Mesothelial cell of epicardium (in vitro differentiated cells): ENCODE data around the gene FAXDC2. TPM values are rescaled to one million over a fixed set of nuclear protein-coding genes. Genes with fewer than 3 reads are reported as not detected.

Experiments
- DNase-seq, 2 experiments: peaks; one replicate each; pipeline ENCODE4 v3.0.0; 2021; ENCODE audit warnings: low spot score in 2 of 2; ENCODE audit not compliant: unreplicated experiment in 2 of 2
- H3K27ac Mint-ChIP-seq: 2 replicates; pipeline ENCODE4 v1.8.0; 2021; ENCODE audit warnings: mixed read lengths
- H3K27me3 Mint-ChIP-seq: 2 replicates; pipeline ENCODE4 v1.8.0; 2021; ENCODE audit warnings: low read depth, mixed read lengths
- H3K36me3 Mint-ChIP-seq: 2 replicates; pipeline ENCODE4 v1.8.0; 2021; ENCODE audit warnings: mixed read lengths
- H3K4me1 Mint-ChIP-seq: 2 replicates; pipeline ENCODE4 v1.8.0; 2021; ENCODE audit warnings: mixed read lengths
- H3K4me3 Mint-ChIP-seq: 2 replicates; pipeline ENCODE4 v1.8.0; 2021; ENCODE audit warnings: mild to moderate bottlenecking, moderate library complexity, mixed read lengths
- H3K9me3 Mint-ChIP-seq: 2 replicates; pipeline ENCODE4 v1.8.0; 2021; ENCODE audit warnings: mixed read lengths
- CTCF ChIP-seq: fragments of 200-600 bp; sonication (generic); IDR thresholded peaks from one replicate; pipeline ENCODE4 v1.5.0; 2021; ENCODE audit warnings: antibody characterized with exemption; ENCODE audit not compliant: unreplicated experiment
- total RNA-seq: library from RNA; stranded (reverse); gene quantifications from 3 replicates; pipeline ENCODE4 v1.2.1, GENCODE V29; 2021

FAXDC2 gene
- total RNA-seq, 1 donor from 2014 or later, result 30.6 TPM

GRCh38 chr5:154895606-154896561 lies 45.5 kb upstream of the FAXDC2 start:
- H3K27ac Mint-ChIP-seq, result no peak overlapping the region
- TF ChIP-seq CTCF, result no peak
- H3K36me3 Mint-ChIP-seq, result peaks cover 56% of the 10 kb centered on the region

DNA sequence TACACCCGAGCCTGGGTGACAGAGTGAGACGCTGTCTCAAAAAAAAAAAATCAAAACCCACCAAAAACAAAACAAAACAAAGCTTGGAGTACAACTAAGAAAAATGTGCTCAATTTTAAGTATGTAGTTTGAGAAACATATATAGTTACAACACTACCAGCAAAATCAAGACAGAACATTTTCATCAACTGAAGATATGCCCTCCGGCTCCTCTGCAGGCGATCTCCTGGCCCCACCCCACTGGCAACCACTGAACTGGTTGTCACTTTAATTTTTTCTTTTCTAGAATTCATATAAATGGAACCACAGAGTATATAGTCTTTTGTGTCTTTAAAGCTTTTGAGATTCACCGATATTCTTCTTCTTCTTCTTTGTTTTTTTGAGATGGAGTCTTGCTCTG lies 43.0 kb upstream of the FAXDC2 start:
- Mint-ChIP-seq H3K36me3 (peaks cover 57% of the 10 kb centered on the region), H3K27me3 (no peaks in the 10 kb centered on the region), H3K4me3 (no peak overlapping the region), H3K4me1 (no peaks in the 10 kb centered on the region), H3K9me3 (no peaks in the 10 kb centered on the region), H3K27ac (no peak overlapping the region)
- no peak for DNase-seq
- TF ChIP-seq CTCF, result no peak

More at GRCh38 chr5:154895606-154896561, 45.5 kb upstream of the FAXDC2 start:
- Mint-ChIP-seq H3K4me1 (no peaks in the 10 kb centered on the region), H3K27me3 (no peaks in the 10 kb centered on the region), H3K9me3 (no peaks in the 10 kb centered on the region), H3K4me3 (no peak overlapping the region)
- DNase-seq, result no peak

GRCh38 chr5:154892369-154892771 lies 42.0 kb upstream of the FAXDC2 start:
- H3K27me3 Mint-ChIP-seq, result no peaks in the 10 kb centered on the region
- TF ChIP-seq CTCF, result no peak
- DNase-seq, result no peak
- H3K27ac Mint-ChIP-seq, result no peak overlapping the region
- H3K4me1 Mint-ChIP-seq, result no peaks in the 10 kb centered on the region
- H3K9me3 Mint-ChIP-seq, result peaks cover 2% of the 10 kb centered on the region
- peaks cover 59% of the 10 kb centered on the region for H3K36me3 Mint-ChIP-seq
- H3K4me3 Mint-ChIP-seq, result no peak overlapping the region

- Mint-ChIP-seq H3K27ac (no peak overlapping the region), H3K36me3 (peaks cover 78% of the 10 kb centered on the region), H3K9me3 (peaks cover 38% of the 10 kb centered on the region), H3K4me3 (no peak overlapping the region), H3K4me1 (no peaks in the 10 kb centered on the region), H3K27me3 (no peaks in the 10 kb centered on the region)
- DNase-seq, result no peak
- TF ChIP-seq CTCF, result no peak
These were observed 35.0 kb upstream of the FAXDC2 start for GRCh38 chr5:154885439-154885838.

- Mint-ChIP-seq H3K9me3 (peaks cover 49% of the 10 kb centered on the region), H3K27me3 (no peaks in the 10 kb centered on the region), H3K27ac (no peak overlapping the region), H3K36me3 (peaks cover 81% of the 10 kb centered on the region), H3K4me3 (no peak overlapping the region), H3K4me1 (no peaks in the 10 kb centered on the region)
- TF ChIP-seq CTCF, result no peak
- no peak for DNase-seq
These were observed 34.0 kb upstream of the FAXDC2 start for GRCh38 chr5:154884424-154884823.
